NOMO-1 treated with DMSO at 0.1 percent for 48 hours (cell line): ENCODE measurements around the gene TAS1R3.
A peak's percentile ranks its signal among the peaks of the same experiment; 100 is the strongest.

ENCODE experiments used
- DNase-seq: peaks from one replicate; lab custom pipeline; 2025; ENCODE audit not compliant: unreplicated experiment; lab: John Stamatoyannopoulos, UW

Gene TAS1R3

DNA sequence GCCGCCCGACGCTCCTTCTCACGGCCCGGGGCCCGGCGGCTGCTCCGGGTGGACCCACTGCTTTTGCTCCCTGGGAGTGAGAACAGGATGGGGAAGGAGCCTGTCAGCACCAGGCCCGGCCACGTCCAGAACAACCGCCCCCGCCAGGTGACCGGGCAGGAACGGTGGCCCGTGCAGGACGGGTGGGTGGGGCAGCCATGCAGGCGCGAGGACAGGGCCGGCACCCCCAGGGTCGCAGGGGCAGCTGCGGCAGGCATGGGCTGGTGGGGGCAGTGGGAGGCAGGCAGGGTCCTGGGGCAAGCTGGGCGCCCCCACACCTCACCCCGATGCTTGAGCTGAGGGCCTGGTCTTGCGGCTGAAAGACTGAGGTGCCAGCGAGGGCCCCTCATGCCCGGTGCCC is 5.4 kb downstream of the TAS1R3 start:
- DNase-seq = no peak

GRCh38 chr1:1336931-1337792 is 6.1 kb downstream of the TAS1R3 start:
- no peak for DNase-seq

DNA sequence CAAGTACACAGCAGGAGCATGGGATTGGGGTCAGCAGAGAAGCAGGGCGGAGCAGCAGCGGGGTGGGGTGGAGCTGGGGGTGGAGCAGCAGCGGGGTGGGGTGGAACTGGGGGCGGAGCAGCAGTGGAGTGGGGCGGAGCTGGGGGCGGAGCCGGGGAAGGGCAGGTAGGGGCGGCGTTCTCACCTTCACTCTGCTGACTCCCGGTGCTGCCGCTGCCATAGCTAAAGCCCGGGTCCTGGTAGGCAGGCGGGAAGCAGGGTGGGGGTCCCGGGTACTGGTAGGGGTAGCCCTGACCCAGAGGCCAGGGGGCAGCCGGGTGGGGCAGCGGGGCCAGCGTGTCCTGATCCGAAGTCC is 6.7 kb downstream of the TAS1R3 start:
- no peak for DNase-seq

GRCh38 chr1:1338278-1338677 is 7.2 kb downstream of the TAS1R3 start:
- DNase-seq = no peak

- no peak for DNase-seq
These were observed 9.1 kb downstream of the TAS1R3 start for GRCh38 chr1:1340185-1340584.

DNA sequence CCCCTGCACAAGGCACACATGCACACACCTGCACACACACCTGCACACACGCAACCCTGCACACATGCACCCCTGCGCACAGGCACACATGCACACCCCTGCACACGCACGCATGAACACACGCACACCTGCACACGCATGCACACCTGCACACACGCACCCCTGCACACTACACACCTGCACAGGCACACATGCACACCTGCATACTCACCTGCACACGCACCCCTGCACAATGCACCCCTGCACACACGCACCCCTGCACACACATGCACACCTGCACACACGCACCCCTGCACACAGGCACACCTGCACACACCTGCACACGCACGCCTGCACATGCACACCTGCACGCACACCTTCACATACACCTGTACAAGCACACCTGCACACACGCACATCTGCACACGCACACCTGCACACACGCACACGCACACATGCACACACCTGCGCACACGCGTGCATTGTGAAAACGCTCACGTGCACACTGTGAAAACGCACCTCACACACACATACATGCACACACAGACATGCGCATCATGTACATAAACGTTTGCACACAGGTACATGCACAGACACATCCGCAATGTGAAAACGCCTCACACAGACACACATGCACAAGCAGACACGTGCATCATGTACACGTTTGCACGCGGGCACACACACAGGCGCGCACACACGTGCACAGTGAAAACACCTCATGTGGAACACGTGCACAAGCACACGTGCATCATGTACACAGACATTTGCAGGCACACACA is 9.9 kb downstream of the TAS1R3 start:
- no peak for DNase-seq

DNA sequence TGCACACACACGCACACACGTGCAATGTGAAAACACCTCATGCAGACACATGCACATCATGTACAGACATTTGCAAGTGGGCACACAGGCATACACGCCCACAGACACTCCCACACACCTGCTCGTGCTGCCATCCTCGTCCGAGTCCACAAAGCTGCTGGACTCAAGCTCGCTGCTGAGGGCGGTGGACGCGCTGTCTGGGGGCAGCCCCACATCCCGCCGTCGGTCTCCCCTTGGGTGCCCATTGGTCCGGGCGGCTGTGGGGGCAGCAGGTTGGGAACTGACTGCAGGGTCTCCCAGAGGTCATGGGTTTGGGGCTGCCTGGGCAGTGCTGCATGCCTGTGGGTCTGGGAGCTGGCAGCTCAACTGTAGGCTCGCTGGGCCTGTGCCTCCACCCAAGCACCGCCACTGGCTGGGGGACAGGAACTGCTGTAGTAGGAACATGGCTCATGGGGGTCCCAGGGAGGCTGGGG is 10.5 kb downstream of the TAS1R3 start:
- DNase-seq = no peak

DNA sequence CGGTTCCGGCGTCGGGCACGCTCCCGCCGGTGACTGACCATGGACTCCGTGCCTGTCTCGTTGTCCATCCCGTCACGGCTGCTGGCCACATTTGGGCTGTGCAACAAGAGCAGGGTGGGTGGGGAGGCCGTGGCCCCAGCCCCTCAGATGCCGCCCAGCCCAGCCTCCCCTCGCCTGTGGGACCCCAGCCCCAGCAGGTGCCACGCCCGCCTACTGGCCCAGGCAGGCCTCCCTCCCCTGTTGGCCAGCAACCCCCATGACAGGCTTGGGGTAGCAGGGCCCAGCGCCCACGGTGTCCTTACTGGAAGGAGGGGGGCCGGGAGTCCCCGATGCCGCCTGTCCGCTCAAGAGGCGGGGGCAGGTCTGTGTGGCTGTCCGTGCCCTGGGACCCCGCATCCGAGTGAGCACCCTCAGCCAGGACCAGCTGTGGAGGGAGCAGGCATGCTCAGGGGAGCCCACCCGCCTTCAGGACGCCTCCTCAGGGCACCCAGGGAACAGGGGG is 11.0 kb downstream of the TAS1R3 start:
- no peak for DNase-seq

GRCh38 chr1:1342584-1343115 is 11.6 kb downstream of the TAS1R3 start:
- no peak for DNase-seq

GRCh38 chr1:1343811-1344421 is 12.8 kb downstream of the TAS1R3 start:
- no peak for DNase-seq

DNA sequence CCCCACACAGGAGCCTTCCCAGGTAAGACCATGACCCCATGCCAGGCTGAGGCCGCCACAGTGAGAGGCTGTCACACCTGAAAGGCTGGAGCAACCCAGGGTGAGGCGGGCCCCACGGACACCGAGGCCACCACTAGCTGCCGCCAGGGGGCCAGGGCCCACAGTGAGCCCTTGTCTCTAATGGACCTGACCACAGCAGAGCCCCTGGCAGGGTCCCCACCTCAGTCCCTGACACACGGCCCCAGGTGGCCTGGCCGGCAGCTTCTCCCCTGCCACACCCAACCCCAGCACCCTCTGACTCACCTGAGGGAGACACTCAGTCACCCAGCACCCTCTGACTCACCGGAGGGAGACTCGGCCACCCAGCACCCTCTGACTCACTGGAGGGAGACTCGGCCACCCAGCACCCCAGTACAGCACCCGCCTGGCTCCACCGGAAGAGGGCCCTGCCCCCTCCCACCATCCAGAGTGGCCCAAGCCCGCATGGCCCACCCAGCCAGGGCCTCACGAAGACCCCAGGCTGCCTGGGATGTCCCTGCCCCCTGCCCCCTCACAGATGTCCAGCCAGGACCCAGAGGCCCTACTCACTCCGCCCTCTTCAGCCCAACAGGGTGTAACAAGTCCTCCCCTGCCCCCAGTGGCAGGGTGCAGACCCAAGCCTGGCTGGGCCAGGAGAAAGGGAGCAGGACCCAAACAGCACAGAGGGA is 13.7 kb downstream of the TAS1R3 start:
- no peak for DNase-seq

DNA sequence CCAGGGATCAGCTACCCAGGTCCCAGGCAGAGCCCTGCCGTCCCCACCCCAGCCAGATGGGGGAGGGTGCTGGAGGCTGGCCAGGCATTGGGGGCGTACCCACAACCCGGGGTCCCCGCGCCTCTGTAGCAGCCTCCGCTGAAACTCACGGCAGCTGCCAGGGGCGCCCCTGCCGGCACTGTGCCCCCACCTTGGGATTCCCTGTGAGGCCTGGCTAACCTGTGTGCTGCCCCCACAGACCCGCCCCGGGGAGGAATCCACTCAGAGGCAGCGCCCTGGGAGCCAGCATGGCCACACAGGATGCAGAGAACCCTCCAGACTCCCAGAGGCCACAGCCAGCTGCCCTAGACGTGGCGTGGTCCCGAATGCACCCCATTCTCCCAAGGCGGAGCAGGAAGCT is 14.3 kb downstream of the TAS1R3 start:
- no peak for DNase-seq

- no peak for DNase-seq
These were observed 14.9 kb downstream of the TAS1R3 start for GRCh38 chr1:1345860-1346500.

DNA sequence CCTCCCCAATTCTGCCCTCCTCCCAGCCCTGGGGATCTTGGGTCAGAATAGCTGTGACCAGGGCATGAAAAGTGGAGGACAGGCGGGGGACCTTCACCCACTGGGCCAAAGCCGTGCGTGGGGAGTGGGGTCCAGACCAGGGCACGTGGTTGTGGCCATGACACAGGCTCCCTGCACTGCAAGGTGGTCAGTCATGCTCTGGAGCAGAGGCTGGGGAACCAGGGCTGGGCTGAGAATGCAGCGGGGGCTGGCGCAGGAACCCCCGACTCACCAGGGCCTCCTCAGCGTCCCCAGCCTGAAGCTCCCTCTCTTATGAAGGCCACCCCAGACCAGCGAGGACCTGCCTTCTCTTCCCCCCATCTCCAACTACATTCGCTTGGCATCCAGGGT is 15.4 kb downstream of the TAS1R3 start:
- DNase-seq = no peak

DNA sequence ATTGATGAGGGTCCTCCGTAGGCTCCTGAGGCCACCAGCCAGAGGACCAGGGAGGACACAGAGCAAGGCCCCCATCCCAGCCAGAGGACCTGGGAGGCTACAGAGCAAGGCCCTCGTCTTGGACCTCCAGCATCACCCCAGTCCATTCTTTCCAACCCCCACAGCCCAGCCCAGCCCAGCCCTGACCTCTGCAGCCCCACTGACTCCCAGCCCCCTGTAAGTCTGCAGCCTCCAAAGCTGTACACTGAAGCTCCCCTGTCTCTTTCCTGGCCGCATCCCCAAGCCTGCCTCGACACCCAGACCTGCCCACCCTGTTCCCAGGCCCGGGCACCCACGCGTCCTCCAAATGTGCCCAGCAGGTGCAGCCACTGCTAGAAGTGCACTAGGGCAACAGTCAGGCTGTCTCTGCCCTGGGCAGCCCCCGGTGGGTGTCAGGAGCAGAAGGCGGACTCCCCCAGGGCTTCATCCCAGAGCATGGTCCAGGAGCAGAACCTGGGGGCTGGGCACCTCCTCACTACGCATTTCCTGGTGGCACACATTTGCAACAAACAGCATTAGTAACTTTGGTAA is 16.0 kb downstream of the TAS1R3 start:
- no peak for DNase-seq

- no peak for DNase-seq
These were observed 16.8 kb downstream of the TAS1R3 start for GRCh38 chr1:1347663-1348419.

DNA sequence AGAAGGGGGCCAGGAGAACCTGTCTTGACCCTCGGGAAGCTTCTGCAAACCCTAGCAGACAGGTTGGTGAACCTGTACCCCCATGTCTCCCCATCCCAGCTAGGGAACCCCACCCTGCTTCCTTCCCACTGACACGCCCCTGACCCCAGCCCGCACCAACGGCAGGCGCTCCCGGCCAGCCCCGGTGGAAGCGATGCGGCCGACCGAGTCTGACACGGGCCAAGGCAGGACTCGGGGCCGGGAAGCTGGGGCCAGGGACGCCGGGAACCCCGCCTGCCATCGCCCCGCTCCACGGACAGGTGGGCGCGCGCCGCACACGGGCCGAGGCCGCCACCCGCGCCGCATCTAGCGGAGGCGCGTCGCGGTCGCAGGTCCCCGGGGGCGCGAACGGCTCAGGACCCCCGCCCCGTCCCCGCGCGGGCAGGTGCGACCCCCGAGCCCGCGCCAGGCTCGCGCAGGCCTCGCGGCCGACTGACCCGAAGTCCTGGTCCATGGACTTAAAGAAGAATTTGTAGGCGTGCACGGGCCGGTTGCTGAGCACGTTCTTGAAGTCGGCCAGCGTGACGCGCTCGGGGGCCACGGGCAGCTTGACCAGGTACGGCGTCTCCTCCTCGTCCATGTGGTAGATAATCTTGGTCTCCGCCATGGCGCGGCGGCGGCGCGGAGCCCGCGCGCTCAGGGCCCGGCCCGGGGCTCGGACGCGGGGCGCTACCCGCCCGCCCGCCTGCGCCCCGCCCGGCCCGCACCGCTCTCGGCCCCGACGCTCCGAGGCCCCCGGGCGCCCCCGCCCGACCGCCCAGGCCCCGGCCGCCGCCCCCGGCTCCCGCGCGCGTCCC is 17.6 kb downstream of the TAS1R3 start:
- DNase-seq = no peak

- DNase-seq = peak; percentile 46
These were observed 18.4 kb downstream of the TAS1R3 start, which contains the start of gene DVL1 for GRCh38 chr1:1349256-1350012. TSS of gene DVL1 (minus strand) at chr1:1349418. CDS start at chr1:1349065, 353 bp downstream.
